T-helper 9 cell (primary cell): Measurements from ENCODE around the gene PGS1.

ENCODE experiments used
- DNase-seq: peaks from one replicate; pipeline ENCODE4 v3.0.0-alpha.2; 2020

The PGS1 gene

GRCh38 chr17:78390241-78391050, 12.0 kb downstream of the PGS1 start:
- DNase-seq = no peak

GRCh38 chr17:78391051-78391431, 12.6 kb downstream of the PGS1 start:
- DNase-seq = no peak

GRCh38 chr17:78391843-78392242, 13.4 kb downstream of the PGS1 start:
- DNase-seq = no peak

GRCh38 chr17:78392295-78392694, 13.8 kb downstream of the PGS1 start:
- DNase-seq = no peak

- DNase-seq = no peak
Observed at GRCh38 chr17:78393575-78393974, 15.1 kb downstream of the PGS1 start.

GRCh38 chr17:78394209-78394608, 15.8 kb downstream of the PGS1 start:
- DNase-seq = no peak

GRCh38 chr17:78395155-78395554, 16.7 kb downstream of the PGS1 start:
- DNase-seq = no peak

GRCh38 chr17:78396441-78397337, 18.2 kb downstream of the PGS1 start:
- DNase-seq = no peak

GRCh38 chr17:78397681-78398101, 19.2 kb downstream of the PGS1 start:
- no peak for DNase-seq

GRCh38 chr17:78398390-78398789, 19.9 kb downstream of the PGS1 start:
- DNase-seq = no peak

- no peak for DNase-seq
Observed at GRCh38 chr17:78399028-78399692, 20.7 kb downstream of the PGS1 start.

- DNase-seq = no peak
Observed at GRCh38 chr17:78399693-78400144, 21.3 kb downstream of the PGS1 start.

GRCh38 chr17:78400581-78401240, 22.3 kb downstream of the PGS1 start:
- no peak for DNase-seq

- DNase-seq = no peak
Observed at GRCh38 chr17:78401246-78401645, 22.8 kb downstream of the PGS1 start.

- DNase-seq = no peak
Observed at GRCh38 chr17:78401891-78402290, 23.4 kb downstream of the PGS1 start.

- DNase-seq = no peak
Observed at GRCh38 chr17:78403822-78404221, 25.4 kb downstream of the PGS1 start.

GRCh38 chr17:78406396-78406795, 27.9 kb downstream of the PGS1 start:
- no peak for DNase-seq

- no peak for DNase-seq
Observed at GRCh38 chr17:78406920-78407319, 28.5 kb downstream of the PGS1 start.

GRCh38 chr17:78407387-78408000, 29.0 kb downstream of the PGS1 start:
- no peak for DNase-seq

GRCh38 chr17:78408476-78409050, 30.1 kb downstream of the PGS1 start:
- no peak for DNase-seq

- DNase-seq = no peak
Observed at GRCh38 chr17:78409191-78409928, 30.9 kb downstream of the PGS1 start.
